HG03571 (cell line): Measurements from ENCODE around the gene CLASP1.
"Not testable (repeated sequence)": the region's sequence is repeated elsewhere in the genome, so short reads cannot be mapped to it uniquely, and the experiment has no call there.

Source experiments
- ATAC-seq: cut with Tn5 transposase; IDR thresholded peaks from one replicate; pipeline ENCODE4 v1.9.1; 2021; ENCODE audit not compliant: unreplicated experiment

CLASP1 gene

DNA sequence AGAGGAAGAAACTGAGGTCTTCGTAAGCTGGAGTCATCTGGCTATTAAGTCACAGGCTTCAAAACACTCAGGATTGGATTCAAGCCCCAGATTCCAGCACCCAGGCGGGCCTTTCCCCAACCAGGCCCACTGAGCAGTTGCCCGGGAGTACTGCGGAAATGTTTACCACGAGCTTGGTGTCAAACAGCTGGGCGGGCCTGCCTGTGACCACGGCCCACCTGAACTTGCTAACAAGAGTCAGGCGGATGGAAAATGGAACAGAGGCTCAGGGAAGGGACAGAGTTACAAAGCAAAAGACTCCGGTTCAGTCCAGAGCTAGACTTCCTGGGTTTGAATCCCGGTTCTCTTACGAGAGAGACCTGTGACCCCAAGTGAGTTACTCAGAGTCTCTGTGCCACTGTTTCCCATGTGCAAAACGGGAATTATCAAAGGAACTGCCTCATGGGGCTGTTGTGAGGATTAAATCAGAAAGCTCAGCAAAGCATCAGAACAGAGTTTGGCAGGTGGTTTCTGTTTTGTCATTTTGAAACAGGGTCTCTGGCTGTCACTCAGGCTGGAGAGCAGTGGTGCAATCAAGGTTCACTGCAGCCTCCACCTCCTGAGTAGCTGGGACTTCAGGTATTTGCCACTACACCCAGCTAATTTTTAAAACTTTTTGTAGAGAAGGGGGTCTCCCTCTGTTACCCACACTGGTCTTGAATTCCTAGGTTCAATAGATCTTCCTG, 315.3 kb downstream of the CLASP1 start:
- ATAC-seq, result peak; percentile 55

DNA sequence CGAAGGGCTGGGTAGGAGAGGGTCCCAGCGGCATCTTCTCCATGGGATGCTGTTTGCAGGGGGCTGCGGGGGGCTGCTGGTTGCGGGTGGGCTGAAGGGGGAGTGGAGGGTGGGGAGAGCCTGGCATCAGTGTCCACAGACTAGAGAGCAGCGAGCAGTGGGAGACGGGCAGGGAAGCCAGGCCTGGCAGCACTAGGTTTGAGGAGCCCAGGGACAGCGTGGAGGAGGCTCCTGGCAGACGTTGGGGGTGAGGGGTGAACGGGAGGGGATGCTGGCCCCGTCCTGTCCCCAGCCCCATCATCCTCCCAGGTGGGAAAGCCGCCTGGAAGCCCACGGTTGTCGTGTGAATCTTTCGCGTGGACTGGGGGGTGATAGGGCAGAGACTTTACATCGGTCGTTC, 316.0 kb downstream of the CLASP1 start:
- no peak for ATAC-seq

DNA sequence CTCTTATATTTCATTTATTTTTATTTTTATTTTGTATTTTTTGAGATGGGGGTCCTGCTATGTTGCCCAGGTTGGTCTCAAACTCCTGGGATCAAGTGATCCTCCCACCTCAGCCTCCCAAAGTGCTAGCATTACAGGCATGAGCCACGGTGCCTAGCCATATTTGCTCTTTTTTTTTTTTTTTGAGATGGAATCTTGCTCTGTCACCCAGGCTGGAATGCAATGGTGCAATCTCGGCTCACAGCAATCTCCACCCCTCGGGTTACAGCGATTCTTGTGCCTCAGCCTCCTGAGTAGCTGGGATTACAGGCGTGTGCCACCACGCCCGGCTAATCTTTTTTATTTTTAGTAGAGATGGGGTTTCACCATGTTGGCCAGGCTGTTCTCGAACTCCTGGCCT, 317.9 kb downstream of the CLASP1 start:
- ATAC-seq, result not testable (repeated sequence)

DNA sequence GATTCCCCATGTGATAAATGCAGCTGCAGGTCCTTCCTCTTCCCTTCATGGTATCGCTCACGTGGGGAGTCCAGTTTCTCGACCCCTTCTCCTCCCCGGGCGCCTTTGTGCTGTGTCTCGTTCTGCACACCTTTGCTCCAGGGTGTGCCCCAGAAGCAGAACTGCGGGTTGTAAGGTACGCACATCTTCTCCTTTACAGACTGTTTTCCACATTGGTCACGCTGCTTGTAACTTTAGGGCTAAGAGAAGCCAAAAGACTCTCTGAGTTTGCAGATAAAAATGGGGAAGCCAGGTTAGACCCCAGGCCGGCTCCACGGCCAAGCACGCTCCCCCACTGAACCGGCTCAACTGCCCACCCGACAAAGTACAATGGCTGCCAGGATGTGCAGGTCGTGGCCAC, 318.3 kb downstream of the CLASP1 start:
- no peak for ATAC-seq

DNA sequence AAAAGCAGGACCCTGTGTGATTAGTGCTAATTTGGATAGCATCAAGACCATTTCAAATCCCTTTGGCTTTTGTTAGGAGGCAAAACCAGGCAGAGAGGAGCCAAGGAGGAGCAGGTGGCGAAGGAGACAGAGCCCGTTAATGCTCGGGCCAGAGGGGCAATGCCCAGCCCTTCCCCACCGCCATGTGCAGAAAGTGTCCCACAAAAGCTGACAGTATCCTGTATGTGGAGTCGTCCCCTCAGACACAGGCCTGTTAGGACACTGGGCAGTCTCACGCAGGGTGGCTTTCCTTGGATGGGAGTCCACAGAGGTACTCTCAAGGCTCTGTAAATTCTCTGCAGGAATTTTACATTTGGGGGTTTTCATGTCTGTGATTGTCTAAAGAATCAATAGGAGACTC, 319.5 kb downstream of the CLASP1 start:
- no peak for ATAC-seq

DNA sequence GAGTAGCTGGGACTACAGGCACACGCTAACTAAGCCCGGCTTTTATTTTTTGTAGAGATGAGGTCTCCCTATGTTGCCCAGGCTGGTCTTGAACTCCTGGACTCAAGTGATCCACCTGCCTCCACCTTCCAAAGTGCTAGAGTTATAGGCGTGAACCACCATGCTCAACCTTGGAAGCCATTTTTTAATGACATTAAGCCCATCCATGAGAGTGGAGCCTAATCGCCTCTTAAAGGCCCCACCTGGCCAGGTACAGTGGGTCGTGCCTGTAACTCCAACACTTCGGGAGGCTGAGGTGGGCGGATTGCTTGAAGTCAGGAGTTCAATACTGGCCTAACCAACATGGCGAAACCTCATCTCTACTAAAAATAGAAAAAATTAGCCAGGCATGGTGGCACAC, 322.6 kb downstream of the CLASP1 start:
- no peak for ATAC-seq

DNA sequence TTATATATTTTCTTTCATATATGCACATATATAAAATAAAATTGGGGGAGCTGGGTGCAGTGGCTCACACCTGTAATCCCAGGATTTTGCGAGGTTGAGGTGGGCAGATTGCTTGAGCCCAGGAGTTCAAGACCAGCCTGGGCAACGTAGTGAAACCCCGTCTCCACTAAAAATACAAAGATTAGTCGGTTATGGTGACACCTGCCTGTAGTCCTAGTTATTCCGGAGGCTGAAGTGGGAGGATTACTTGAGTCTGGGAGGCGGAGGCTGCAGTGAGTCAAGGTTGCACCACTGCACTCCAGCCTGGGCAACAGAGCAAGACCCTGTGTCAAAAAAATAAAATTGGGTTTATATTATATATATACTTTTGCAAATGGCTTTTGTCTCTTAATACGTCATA, 324.7 kb downstream of the CLASP1 start:
- no peak for ATAC-seq

DNA sequence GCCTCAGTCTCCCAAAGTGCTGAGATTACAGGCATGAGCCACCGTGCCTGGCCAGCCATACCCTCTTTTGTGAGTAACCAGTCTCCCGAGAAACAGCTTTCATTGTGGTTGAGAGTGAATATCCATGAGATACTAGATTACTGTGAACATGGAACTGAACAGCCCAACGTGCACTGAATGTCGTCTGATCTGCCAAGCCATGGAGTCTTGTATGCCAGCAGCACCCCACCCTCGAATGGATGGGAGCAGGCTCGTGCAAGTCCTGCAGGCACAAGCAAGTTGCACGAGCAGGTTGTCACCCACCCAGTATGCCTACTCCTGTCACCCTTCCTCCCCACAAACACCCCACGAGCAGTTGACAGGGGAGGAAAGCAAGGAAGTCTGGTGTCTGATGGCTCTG, 327.8 kb downstream of the CLASP1 start:
- ATAC-seq, result no peak

DNA sequence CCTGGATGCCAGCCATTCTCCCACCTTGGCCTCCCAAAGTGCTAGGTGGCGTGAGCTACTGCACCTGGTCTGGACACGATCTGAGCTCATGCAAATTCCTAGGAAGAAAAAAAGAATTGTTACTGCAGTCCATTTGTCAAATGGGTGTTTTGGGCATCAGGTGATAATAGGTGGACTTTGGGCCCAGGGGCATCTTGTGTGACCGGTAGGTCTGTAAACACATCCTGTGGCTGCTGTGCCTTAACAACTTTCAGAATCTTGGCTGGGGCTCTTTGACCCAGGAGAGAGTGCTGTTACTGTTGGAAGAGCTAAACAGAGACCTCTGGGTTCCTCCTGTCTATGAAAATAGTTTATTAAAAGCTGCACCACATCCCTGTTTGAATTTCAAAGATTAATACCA, 329.3 kb downstream of the CLASP1 start:
- ATAC-seq, result no peak

DNA sequence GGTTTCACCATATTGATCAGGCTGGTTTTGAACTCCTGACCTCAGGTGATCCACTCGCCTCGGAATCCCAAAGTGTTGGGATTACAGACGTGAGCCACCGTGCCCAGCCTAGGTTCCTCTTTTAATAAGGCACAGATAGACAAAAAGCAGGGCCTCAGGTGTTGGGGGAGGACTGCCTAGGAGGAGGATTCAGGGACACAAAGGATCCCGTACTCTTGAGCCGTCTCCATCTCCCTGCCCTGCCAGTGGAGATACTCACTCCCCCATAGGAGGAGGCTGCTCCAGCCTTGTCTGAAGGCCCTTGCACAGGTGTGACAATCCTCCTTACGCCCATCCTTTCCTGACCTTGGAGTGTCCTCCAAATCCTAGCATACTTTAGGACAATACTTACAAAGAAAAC, 332.3 kb downstream of the CLASP1 start:
- ATAC-seq, result no peak

DNA sequence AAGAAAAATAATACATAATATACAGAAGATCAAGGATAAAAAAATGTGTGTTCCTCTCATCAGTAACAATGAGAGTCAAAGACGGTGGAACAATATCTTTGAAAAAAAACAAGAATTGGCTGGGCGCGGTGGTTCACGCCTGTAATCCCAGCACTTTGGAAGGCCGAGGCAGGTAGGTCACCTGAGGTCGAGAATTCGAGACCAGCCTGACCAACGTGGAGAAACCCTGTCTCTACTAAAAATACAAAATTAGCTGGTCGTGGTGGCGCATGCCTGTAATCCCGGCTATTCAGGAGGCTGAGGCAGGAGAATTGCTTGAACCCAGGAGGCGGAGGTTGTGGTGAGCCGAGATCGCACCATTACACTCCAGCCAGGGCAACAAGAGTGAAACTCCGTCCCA, 335.6 kb downstream of the CLASP1 start:
- ATAC-seq, result not testable (repeated sequence)

DNA sequence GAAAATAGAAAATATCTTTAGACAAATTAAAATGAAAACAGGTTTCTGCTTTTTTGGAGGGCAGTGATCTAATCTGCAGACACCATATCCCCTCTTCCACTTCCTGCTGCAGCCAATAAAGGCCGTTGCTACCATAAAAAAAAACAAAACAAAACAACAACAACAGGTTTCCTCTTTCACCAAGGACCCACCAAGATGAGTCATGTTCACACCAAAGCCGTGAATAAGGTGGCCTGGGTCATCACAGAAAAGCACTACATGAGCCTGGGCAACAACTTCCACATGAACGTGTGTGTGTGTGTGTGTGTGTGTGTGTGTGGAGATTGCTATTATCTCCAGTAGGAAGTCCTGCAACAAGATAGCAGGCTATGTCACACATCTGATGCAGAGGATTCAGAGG, 339.5 kb downstream of the CLASP1 start:
- ATAC-seq, result no peak

DNA sequence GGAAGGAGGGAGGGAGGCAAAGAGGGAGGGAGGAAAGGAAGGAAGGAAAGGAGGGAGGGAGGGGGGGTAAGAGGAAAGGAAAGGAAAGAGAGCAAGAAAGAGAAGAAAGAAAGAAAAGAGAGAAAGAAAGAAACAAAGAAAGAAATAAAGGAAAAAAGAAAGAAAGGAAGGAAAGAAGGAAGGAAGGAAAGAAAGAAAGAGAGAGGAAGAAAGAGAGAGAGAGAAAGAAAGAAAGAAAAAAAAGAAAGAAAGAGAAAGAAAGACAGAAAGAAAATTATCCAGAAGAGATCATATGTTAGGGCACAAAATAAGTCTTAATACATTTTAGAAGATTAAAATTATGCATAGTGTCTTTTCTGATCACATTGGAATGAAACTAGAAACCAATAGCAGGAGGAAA, 339.9 kb downstream of the CLASP1 start:
- no peak for ATAC-seq

DNA sequence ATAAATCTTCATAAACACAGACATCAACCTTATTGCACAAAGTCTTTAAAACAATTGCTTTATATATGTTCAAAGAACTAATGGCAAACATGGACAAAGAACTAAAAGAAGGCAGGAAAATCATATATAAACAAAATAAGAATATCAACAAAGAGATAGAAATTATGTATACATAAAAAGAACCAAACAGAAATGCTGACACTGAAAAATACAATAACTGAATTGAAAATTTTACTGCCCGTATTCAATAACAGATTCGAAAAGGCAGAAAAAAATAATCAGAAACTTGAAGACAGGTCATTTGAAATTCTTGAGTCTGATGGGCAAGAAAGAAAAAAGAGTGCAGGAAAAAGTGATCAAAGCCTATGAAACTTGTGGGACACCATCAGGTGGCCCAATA, 342.2 kb downstream of the CLASP1 start:
- ATAC-seq, result no peak

DNA sequence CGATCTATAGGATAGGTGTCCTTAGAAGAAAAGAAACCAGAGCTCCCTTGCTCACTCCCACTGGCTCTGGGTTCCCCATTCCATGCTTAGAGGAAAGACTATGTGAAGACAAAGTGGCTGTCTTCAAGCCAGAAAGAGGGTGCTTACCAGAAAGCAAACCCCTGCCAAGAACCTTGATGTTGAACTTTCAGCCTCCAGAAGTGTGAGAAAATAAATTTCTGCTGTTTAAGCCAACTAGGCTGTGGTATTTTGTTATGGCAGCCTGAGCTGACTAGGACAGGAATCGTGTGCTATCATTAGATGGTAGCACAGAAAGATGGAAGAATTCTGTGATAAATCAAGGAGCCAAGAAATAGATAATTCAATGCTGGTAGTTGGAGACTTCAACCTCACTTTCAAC, 344.3 kb downstream of the CLASP1 start:
- ATAC-seq, result no peak

DNA sequence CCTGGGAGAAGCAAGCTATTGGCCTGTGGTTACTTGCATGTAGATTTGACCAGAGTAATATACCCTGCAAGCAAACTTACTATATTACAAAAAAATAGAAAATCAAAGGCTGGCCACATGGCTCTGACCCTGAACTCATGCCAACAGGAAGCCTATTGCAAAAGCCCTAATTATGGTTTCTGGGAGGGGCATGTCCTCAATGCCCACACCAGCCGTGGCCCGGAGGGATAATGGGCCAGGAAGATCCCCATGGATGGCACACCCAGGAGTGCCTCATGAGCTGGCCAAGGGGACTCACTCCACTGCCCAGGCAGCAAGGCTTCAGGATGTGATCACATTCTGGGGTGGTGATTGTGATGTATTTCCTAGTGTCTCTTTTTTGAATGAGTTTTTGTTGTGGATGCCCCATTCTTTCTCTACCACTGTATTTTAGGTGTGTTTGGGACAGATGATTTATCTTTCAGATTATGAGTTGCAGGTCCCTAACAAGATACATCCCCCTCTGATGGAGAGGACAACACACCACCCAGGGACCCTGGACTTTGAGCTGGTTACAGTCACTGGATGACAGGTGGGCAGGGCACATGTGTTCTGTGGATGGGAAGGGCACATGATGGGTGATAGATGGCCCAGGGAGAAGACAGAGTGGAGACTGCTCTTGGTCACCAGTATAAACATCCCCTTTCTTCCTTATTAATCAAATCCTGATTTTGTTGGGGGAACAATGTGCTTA, 345.6 kb downstream of the CLASP1 start:
- ATAC-seq, result no peak

DNA sequence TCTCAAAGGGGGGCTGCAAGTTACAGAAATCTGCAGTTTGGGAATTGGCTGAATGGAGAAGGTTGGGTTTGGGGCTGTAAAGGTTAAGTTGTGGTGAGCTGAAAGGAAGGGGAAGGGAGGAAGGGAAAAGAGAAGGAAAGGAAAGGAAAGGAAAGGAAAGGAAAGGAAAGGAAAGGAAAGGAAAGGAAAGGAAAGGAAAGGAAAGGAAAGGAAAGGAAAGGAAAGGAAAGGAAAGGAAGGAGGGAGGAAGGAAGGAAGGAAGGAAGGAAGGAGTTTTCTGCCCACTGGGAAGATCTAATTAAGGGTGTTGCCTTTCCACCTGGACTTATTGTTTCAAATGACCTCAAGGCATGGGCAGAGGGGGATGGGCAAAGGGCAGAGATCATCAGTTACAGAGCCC, 348.1 kb downstream of the CLASP1 start:
- ATAC-seq, result not testable (repeated sequence)

DNA sequence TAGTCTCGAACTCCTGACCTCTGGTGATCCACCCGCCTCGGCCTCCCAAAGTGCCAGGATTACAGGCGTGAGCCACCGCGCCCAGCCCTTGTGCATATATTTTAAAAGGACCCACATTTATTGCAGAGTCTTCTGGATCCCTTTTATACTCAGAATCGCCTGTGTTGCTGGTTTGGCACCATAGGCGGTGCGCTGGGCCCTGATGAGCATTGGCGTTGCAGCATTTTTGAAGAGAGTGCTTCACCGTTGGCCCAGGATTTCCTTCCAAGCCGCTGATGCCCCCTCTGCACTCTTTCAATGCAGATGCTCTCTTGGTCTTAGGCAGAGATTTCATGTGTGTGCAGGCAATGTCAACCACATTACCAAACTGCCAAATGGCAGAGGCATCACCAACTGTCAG, 350.8 kb downstream of the CLASP1 start:
- no peak for ATAC-seq

DNA sequence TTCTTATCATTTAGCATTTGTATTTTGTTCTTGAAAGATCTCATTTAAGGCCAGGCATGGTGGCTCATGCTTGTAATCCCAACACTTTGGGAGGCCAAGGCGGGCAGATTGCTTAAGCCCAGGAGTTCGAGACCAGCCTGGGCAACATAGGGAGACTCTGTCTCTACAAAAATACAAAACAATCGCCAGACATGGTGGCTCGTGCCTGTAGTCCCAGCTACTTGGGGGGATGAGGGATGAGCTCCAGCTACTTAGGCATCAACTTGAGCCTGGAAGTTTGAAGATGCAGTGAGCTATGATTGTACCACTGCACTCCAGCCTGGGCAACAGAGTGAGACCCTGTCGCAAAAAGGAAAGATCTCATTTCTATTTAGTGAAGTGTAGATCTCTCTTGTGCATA, 351.4 kb downstream of the CLASP1 start:
- ATAC-seq, result not testable (repeated sequence)

DNA sequence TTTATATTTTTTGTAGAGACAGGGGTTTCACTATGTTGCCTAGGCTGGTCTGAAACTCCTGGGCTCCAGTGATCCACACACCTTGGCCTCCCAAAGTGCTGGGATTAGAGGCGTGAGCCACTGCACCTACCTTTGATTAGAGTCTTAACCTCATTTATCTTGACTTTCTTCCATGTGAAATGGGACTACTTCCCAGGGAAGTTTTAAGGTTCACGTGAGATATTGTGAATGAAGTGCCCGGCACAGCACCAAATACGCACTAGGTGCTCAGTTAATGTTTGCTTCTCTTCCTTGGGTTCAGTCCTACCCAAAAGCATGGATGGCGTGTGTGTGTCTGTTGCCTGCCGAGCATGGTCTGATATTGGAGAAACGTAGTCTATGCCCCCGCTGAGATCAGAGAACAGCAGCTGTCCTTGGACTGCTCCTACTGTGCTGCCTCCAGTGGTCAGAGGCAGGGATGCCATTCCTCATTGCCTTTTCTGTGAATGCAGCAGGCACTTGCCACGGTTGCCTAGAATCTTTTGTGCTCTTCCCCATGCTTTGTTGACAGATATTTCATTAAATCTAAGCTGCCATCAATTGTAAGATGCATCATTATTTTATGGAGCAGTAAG, 351.9 kb downstream of the CLASP1 start:
- no peak for ATAC-seq

DNA sequence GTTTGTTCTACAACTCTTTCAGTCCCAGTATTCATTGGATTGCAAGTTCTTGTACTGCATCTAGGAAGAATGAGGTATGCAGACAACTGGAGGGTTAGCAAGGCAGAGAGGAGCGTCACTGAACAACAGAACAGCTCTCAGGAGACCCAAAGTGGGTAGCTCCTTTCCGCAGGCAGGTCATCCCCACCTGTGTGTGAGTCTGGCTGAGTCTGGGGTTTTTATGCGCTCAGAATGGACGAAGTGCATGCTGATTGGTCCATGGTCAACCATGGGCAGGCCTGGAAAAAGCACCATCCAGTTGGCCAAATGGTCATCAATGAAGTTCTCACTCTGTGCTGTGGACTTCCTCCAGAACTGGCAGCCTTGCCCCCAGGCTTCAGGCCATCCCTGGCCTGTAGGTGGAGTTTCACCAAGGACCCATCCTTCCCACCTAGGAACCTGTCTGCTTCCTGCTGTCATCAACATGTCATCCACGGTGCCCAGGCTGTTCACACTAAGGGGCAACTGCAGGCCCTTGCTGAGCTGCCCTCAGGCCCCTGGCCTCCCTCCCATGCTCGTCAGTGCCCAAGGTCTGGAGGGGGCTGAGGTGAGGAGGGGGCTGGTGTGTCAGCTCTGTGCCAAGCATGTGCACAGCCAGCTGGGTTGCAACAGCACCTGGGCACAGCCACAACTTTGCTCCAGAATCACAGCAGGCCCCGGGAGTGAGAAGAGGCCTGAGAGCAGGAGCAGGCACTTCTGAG, 353.2 kb downstream of the CLASP1 start:
- ATAC-seq, result no peak
